Raji (cell line): Measurements from ENCODE around the gene CDCA4.

ENCODE experiments used
- POLR2A ChIP-seq: IDR thresholded peaks from 2 replicates; pipeline ENCODE4 v1.6.1; 2011; ENCODE audit warnings: low read depth, low read length, control low read depth; ENCODE audit not compliant: insufficient read depth

CDCA4 gene

DNA sequence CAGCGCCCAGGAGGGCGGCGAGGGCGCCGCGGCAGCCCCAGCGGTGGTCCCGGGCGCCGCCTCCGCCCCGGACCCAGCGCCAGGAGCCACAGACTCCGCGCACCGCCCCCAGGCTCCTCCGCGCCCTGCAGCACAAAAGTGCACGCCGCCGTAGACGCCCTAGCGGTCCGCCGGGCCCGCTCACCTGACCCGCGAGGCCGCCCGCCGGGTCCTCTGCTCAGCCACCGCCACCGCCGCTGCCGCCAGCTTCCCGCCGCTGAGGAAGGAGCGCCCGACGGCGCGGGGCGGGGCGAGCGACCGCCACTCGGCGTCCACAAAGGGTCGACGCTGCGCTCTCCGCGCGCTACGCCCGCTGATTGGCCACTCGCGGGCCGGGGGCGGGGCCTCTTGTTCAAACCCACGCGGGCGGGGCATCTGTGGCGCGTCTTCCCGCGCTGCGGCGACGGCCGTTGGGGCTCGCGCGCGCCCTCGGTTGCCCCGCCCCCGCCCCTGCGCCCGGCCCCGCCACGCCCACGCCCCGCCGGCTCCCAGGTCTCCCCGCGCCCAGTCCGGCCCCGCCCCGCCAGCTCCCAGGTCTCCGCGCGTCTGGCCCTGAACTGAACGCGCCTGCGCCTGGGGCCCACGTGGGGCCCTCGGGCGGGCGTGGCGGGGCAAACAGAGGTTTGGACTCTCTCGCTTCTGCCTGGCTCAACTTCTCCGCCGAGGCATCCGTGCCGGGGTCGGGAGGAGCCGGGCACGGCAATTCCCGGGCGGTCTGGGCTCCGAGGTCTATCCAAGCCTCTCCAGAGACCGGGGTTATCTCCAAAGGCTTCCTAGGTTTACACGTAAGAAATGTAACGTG, at the start of gene CDCA4:
CDCA4 (minus strand) TSS at position 269 of the 841 bp plus-strand sequence. CDS start 9,154 bp downstream, outside the sequence.
- TF ChIP-seq POLR2A = peak; percentile 79

DNA sequence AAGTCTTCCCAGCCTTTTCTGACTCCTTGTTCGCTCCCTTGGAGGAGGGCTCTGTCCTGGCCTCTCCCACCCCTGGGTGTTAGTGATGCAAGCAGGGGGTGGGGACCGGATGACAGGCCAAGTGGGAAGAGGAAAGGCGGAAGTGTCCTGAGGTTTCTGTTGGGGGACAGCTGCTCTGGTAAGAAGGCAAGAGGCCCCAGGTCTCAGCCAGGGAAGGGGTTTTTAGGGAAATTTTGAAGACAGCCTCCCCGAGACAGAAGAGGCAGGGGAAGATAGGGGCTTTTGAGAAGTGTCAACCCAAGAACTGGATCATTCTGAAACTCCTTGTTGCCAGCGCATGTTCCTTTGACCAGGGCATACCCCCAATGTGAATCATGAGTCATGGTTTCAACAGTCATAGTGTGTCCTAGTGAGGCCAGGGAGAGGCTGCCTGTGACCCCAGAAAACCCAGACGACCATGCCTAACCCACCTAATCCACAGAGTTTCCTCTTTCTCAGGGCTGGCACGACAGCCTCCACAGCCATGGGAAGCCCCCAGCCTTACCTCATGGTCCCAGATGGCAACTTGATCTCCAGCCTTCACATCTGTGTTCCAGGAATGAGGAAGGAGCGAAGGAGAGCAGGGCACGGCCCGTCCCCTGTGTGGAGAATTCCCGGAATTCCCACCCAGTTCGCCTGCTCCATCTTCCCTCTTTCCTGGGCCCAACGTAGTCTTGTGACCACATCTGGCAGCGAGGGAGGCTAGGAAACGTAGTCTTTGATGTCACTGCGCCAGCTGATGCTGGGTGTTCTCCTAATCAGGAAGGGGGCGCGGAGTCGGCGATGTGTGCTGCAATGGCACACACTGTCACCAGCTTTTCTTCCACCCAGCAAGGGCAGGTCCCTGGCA, 49.2 kb upstream of the CDCA4 start:
- peak; percentile 45 for TF ChIP-seq POLR2A

- no peak for TF ChIP-seq POLR2A
These were observed 48.6 kb upstream of the CDCA4 start for GRCh38 chr14:105069522-105069870.

GRCh38 chr14:105068818-105069217, 47.9 kb upstream of the CDCA4 start:
- TF ChIP-seq POLR2A = no peak

DNA sequence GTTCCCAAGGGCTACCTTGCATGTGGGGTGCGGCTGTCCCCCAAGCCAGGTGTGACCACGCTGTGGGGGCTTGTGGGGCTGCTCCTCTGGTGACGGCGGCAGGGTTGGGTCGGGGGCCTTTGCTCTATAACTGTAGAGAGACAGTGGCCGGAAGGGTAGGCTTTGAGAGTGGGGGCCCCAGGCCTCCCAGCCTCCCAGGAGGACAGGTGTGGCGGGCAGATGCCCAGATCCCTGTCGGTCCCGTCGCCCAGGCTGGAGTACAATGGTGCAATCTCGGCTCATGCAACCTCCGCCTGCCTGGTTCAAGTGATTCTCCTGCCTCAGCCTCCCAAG, 47.1 kb upstream of the CDCA4 start:
- no peak for TF ChIP-seq POLR2A

GRCh38 chr14:105067140-105067968, 46.5 kb upstream of the CDCA4 start:
- no peak for TF ChIP-seq POLR2A

DNA sequence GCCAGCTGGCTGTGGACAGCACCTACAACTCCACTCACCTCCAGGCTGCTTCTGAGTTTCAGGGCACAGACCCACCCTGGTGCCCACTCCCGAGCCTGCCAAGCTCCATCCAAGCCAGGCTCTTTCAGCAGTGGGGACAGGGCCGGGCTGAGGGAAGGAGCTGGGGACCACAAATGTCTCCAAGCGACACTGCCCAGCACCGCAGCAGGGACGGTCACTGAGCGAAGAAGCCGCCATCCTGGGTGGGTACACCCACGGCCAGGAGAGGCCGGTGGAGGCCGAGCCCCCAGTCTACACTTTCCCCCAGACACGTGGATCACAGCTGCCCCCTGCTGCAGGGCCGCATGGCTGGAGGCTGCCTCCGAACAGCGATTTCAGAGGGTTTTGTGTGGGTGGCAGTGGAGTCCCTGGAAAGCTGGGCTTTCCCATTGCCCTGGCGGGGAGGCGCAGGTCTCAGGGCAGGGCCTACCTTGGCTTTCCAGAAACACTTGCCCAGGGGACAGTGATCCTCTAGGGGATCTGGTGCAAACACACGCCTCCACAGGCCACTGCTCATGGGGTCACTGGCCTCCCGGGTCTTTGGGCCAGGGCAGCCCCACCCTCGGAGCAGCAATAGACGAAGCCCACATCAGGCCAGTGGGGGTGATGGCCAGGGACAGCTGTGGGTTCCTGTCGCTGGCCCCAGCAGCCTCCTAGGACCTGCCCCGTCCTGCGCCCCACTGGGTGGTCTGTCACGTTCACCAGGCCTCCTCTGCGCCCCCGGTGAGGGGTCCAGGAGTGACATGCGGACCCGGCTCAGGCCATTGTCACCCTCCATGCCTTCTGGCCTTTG, 45.6 kb upstream of the CDCA4 start:
- no peak for TF ChIP-seq POLR2A

DNA sequence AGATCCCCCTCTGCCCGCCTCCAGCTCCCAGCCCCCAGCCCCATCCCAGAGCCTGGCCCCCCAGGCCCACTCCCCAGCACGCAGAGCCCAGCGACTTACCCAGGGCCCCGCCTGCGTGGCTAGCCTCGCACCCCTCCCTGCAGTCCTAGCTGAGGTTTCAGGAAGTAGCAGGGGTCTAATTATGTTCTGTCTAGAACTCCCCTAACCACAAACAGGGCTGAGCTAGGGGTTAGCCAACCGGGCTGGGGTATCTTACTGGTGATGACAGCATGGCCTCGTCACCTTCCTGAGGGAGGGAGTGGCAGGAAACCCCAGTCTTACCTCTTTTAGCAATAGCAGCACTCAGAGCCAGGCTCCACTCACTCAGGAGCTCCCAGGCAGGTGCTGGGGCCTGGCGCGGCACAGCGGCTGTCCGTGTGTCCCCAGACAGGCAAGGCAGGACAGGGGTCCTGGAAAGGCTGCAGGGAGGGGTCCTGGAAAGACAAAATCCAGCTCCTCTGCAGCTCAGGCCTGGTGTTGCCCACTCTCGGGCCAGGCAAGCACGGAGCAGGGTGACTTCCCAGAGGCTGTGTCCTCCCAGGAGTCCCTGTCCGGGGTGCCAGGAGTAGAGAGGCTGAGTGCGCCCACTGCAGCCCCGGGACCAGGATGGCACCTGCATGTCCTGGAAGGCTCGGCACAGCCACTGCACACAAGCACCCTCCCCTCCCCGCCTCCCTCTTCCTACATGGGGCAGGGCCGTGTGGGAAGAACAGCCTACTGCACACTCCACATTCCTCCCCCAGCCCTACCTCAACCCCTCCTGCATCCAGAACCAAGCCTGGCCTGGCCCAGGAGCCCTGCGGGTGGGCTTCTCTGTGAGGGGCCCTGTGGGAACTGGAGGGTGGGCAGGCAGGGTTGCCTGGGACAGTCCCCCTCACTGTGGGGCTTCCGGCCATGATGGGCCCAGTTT, 44.7 kb upstream of the CDCA4 start, which contains the start of gene GPR132:
GPR132 (minus strand) TSS at position 151 of the 949 bp plus-strand sequence. CDS start 10,010 bp downstream, outside the sequence.
- peak; percentile 91 for TF ChIP-seq POLR2A

GRCh38 chr14:105064721-105065143, 43.8 kb upstream of the CDCA4 start:
- no peak; the same call in 1 of the 2 replicates for TF ChIP-seq POLR2A

DNA sequence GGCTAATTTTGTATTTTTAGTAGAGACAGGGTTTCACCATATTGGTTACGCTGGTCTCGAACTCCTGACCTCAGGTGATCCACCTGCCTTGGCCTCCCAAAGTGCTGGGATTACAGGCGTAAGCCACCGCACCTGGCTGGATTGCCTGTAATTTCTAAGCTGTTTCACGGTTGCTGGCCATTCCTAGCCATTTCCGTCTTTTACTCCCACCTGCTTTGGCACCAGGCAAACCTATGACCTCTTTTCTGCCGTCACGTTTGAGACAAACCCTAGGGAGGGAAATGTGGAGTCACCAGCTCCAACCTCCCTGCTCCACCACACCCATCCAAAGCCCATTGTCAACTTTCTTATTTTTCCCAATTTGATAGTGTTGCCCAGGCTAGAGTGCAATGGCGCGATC, 43.1 kb upstream of the CDCA4 start:
- TF ChIP-seq POLR2A = no peak

DNA sequence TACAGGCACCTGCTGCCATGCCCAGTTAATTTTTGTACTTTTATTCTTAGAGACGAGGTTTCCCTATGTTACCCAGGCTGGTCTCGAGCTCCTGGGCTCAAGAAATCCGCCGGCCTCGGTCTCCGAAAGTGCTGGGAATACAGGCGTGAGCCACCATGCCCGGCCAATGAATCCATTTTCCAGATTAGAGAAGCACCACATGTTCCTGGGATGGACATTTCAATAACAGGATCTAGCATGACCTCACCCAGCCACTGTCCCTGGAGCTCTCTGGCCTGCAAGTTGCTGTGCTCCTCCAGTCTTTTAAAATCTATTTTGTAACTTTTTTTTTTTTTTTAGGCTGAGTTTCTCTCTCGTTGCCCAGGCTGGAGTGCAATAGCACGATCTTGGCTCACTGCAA, 42.2 kb upstream of the CDCA4 start:
- TF ChIP-seq POLR2A = no peak

DNA sequence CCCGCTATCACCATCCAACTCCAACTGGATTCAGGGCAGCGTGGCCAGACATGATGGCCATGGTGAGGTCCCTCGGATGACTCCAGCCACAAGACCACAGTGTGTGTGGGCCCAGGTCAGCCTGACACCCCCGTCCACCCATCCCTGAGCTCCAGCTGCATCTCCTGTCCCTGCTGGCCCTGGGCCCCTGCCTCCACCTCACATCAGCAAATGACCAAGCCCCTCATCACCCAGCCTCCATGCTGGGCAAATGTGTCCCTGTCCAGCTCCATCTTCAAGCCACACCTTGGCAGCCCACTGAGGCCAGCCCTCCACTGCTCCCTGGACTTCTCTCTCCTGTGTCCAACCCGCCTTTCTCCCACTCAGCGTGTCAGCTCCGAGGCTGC, 41.2 kb upstream of the CDCA4 start:
- no peak for TF ChIP-seq POLR2A

GRCh38 chr14:105061428-105062047, 40.7 kb upstream of the CDCA4 start:
- no peak for TF ChIP-seq POLR2A
